ENCODE data around the gene FSTL3.
A peak's percentile ranks its signal among the peaks of the same experiment; 100 is the strongest.
"Not testable (repeated sequence)": the region's sequence is repeated elsewhere in the genome, so short reads cannot be mapped to it uniquely, and the experiment has no call there.

Gene FSTL3

GRCh38 chr19:676339-677105 is at the start of gene FSTL3:
FSTL3 (plus strand) TSS chr19:676392; CDS start chr19:676424, 32 bp downstream.
- DNase-seq (ENCODE audit: low read depth in 2 of 2, low spot score in 1 of 2) = no peak

- DNase-seq (ENCODE audit: low read depth in 2 of 2, low spot score in 1 of 2) = not testable (repeated sequence)
Observed at GRCh38 chr19:626566-626965, 49.6 kb upstream of the FSTL3 start.

GRCh38 chr19:628168-628567 is 48.0 kb upstream of the FSTL3 start:
- DNase-seq (ENCODE audit: low read depth in 2 of 2, low spot score in 1 of 2) = no peak

- DNase-seq (ENCODE audit: low read depth in 2 of 2, low spot score in 1 of 2) = not testable (repeated sequence)
Observed at GRCh38 chr19:629515-629914, 46.7 kb upstream of the FSTL3 start.

- no peak for DNase-seq (ENCODE audit: low read depth in 2 of 2, low spot score in 1 of 2)
Observed at GRCh38 chr19:629961-630714, 46.1 kb upstream of the FSTL3 start.

GRCh38 chr19:632579-633067 is 43.6 kb upstream of the FSTL3 start:
- DNase-seq (ENCODE audit: low read depth in 2 of 2, low spot score in 1 of 2) = no peak

- peak; percentile 89 to 94 for DNase-seq (ENCODE audit: low read depth in 2 of 2, low spot score in 1 of 2)
Observed at GRCh38 chr19:633068-633785, 43.0 kb upstream of the FSTL3 start, which contains the start of gene POLRMT. POLRMT (minus strand) TSS chr19:633537; CDS start chr19:633512, 25 bp downstream.

- DNase-seq (ENCODE audit: low read depth in 2 of 2, low spot score in 1 of 2) = no peak
Observed at GRCh38 chr19:633786-634639, 42.2 kb upstream of the FSTL3 start.

- DNase-seq (ENCODE audit: low read depth in 2 of 2, low spot score in 1 of 2) = no peak
Observed at GRCh38 chr19:634975-635652, 41.1 kb upstream of the FSTL3 start.

- no peak for DNase-seq (ENCODE audit: low read depth in 2 of 2, low spot score in 1 of 2)
Observed at GRCh38 chr19:638906-639252, 37.3 kb upstream of the FSTL3 start.

GRCh38 chr19:639253-640160 is 36.7 kb upstream of the FSTL3 start, which contains the start of gene FGF22:
FGF22 (plus strand) TSS chr19:639879; CDS start chr19:639926, 47 bp downstream.
- DNase-seq (ENCODE audit: low read depth in 2 of 2, low spot score in 1 of 2) = peak; percentile 93 to 94

GRCh38 chr19:640161-640558 is 36.0 kb upstream of the FSTL3 start:
- DNase-seq (ENCODE audit: low read depth in 2 of 2, low spot score in 1 of 2) = no peak

GRCh38 chr19:640606-641189 is 35.5 kb upstream of the FSTL3 start:
- DNase-seq (ENCODE audit: low read depth in 2 of 2, low spot score in 1 of 2) = no peak

- DNase-seq (ENCODE audit: low read depth in 2 of 2, low spot score in 1 of 2) = no peak
Observed at GRCh38 chr19:641702-642101, 34.5 kb upstream of the FSTL3 start.

- no peak for DNase-seq (ENCODE audit: low read depth in 2 of 2, low spot score in 1 of 2)
Observed at GRCh38 chr19:642767-643727, 33.1 kb upstream of the FSTL3 start.

GRCh38 chr19:643736-644135 is 32.5 kb upstream of the FSTL3 start:
- DNase-seq (ENCODE audit: low read depth in 2 of 2, low spot score in 1 of 2) = no peak

GRCh38 chr19:644363-644762 is 31.8 kb upstream of the FSTL3 start:
- DNase-seq (ENCODE audit: low read depth in 2 of 2, low spot score in 1 of 2) = no peak

Data from stimulated activated CD8-positive, alpha-beta memory T cell treated with anti-CD3 and anti-CD28 coated beads, Interleukin-4, amount 100 ng/mL, for 4 hours (primary cell).